HCT116 (cell line): ENCODE data around the gene SYNE1.

Experiments
- EZH2 ChIP-seq: fragments of 200-600 bp; sonication (generic); IDR thresholded peaks from 2 replicates; pipeline ENCODE4 v1.6.1; 2017; ENCODE audit warnings: antibody characterized with exemption, mixed run types
- POLR2A ChIP-seq: IDR thresholded peaks from 2 replicates; pipeline ENCODE4 v1.7.0; 2011; ENCODE audit warnings: borderline replicate concordance; ENCODE audit not compliant: insufficient read depth, insufficient read length; ENCODE audit errors: extremely low read depth
- RAD21 ChIP-seq: IDR thresholded peaks from 2 replicates; pipeline ENCODE4 v1.6.1; 2012; ENCODE audit warnings: low read depth, mild to moderate bottlenecking
- SIN3A ChIP-seq: IDR thresholded peaks from 2 replicates; pipeline ENCODE4 v1.6.1; 2012; ENCODE audit warnings: low read depth
- YY1 ChIP-seq: IDR thresholded peaks from 2 replicates; pipeline ENCODE4 v1.6.1; 2011; ENCODE audit warnings: low read length, low read depth, moderate library complexity, mild to moderate bottlenecking; ENCODE audit not compliant: insufficient replicate concordance; ENCODE audit errors: extremely low read depth
- TF ChIP-seq, protein P1 (sequence below), 3 experiments: fragments of 200-600 bp in 1 of 3; sonication (generic) in 1 of 3; IDR thresholded peaks in 2 of 3; conservative IDR thresholded peaks in 1 of 3; 2 replicates each; pipeline ENCODE4 v1.5.1; 2012 to 2017; ENCODE audit warnings: low read depth in 2 of 3, low read length in 2 of 3, antibody characterized with exemption in 1 of 3, borderline replicate concordance in 1 of 3, control low read depth in 1 of 3, mild to moderate bottlenecking in 1 of 3, mixed read lengths in 1 of 3, mixed run types in 1 of 3, moderate library complexity in 1 of 3; ENCODE audit not compliant: insufficient read depth in 1 of 3

DNA sequence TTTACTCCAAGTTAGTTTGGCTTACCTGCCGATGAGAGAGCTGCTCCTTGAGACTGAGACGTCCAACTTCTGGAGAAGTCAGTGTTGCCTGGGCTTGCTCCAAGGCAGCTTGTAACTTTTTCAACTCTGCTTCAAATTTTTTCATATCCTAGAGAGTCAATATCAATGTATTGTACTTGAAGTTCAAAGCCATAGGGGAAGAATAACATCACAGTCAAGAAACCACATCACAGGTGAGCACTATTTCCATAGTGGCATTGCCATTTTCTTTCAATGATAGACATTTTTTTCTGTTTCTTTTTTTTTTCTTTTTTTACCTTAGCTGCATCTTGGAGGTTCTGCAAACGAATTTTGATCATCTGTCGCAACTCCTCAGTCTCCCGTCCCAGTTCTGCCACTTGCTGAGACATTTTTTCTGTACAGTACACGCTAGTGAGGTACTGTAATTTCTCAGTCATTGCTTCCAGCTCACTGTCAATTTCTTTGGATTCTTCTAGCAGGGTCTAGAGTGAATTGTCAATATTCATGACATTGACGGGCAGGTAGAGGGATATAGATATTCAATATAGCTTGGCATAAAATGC is 326.7 kb downstream of the SYNE1 start:
- TF ChIP-seq, protein P1, sequence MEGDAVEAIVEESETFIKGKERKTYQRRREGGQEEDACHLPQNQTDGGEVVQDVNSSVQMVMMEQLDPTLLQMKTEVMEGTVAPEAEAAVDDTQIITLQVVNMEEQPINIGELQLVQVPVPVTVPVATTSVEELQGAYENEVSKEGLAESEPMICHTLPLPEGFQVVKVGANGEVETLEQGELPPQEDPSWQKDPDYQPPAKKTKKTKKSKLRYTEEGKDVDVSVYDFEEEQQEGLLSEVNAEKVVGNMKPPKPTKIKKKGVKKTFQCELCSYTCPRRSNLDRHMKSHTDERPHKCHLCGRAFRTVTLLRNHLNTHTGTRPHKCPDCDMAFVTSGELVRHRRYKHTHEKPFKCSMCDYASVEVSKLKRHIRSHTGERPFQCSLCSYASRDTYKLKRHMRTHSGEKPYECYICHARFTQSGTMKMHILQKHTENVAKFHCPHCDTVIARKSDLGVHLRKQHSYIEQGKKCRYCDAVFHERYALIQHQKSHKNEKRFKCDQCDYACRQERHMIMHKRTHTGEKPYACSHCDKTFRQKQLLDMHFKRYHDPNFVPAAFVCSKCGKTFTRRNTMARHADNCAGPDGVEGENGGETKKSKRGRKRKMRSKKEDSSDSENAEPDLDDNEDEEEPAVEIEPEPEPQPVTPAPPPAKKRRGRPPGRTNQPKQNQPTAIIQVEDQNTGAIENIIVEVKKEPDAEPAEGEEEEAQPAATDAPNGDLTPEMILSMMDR (IDR thresholded peaks at IDR 0.05 in 2 of 3, conservative IDR thresholded peaks at IDR 0.05 in 1 of 3; ENCODE audit: borderline replicate concordance in 1 of 3, insufficient read depth in 1 of 3, low read depth in 2 of 3, low read length in 2 of 3) = no peak
- TF ChIP-seq EZH2 (no peak), POLR2A (no peak), SIN3A (no peak), YY1 (no peak), RAD21 (no peak)
